ENCODE measurements around the gene SEPTIN2. TPM values are rescaled to one million over a fixed set of nuclear protein-coding genes. Genes with fewer than 3 reads are reported as not detected.
"Not testable (repeated sequence)": the region's sequence is repeated elsewhere in the genome, so short reads cannot be mapped to it uniquely, and the experiment has no call there.

The SEPTIN2 gene
- total RNA-seq, 4 donors from 2014 or later = 126 to 233 (median 165) TPM

- WGBS = 87% methylated on average over 3 of the region's 3 CpGs
Observed at GRCh38 chr2:241373446-241373845, 57.7 kb downstream of the SEPTIN2 start.

GRCh38 chr2:241373906-241374305 is 58.2 kb downstream of the SEPTIN2 start:
- H3K9me3 ChIP-seq; H3K27me3 ChIP-seq; H3K4me3 ChIP-seq; DNase-seq (ENCODE audit: low spot score in 2 of 2): not testable (repeated sequence)
- Histone ChIP-seq H3K36me3 (peaks cover 13% of the 10 kb centered on the region), H3K27ac (peak overlapping the region; percentile 4), H3K4me1 (peaks cover 29% of the 10 kb centered on the region)
- 98% methylated on average over 6 of the region's 6 CpGs for WGBS

More at GRCh38 chr2:241373446-241373845, 57.7 kb downstream of the SEPTIN2 start:
- peaks cover 24% of the 10 kb centered on the region for H3K4me1 ChIP-seq
- TF ChIP-seq EP300 (IDR thresholded peaks at IDR 0.05) (no peak), POLR2A (IDR thresholded peaks at IDR 0.05) (no peak), POLR2AphosphoS5 (IDR thresholded peaks at IDR 0.05) (no peak), CTCF (IDR thresholded peaks at IDR 0.05) (no peak)
- no peaks in the 10 kb centered on the region for H3K27me3 ChIP-seq
- no peak for DNase-seq (ENCODE audit: low spot score in 2 of 2)
- no peaks in the 10 kb centered on the region for H3K9me3 ChIP-seq
- H3K36me3 ChIP-seq = peaks cover 13% of the 10 kb centered on the region
- no peak overlapping the region for H3K27ac ChIP-seq
- H3K4me3 ChIP-seq = no peak overlapping the region

GRCh38 chr2:241375300-241375699 is 59.6 kb downstream of the SEPTIN2 start:
- TF ChIP-seq POLR2A (IDR thresholded peaks at IDR 0.05) (no peak), POLR2AphosphoS5 (IDR thresholded peaks at IDR 0.05) (no peak), CTCF (IDR thresholded peaks at IDR 0.05) (no peak), EP300 (IDR thresholded peaks at IDR 0.05) (no peak)
- H3K9me3 ChIP-seq = no peaks in the 10 kb centered on the region
- no peaks in the 10 kb centered on the region for H3K27me3 ChIP-seq
- no peak for DNase-seq (ENCODE audit: low spot score in 2 of 2)
- H3K4me1 ChIP-seq = peaks cover 37% of the 10 kb centered on the region
- no peak overlapping the region for H3K27ac ChIP-seq
- WGBS = 85% methylated on average over 1 of the region's 1 CpG
- peaks cover 13% of the 10 kb centered on the region for H3K36me3 ChIP-seq
- no peak overlapping the region for H3K4me3 ChIP-seq

GRCh38 chr2:241376808-241377207 is 61.1 kb downstream of the SEPTIN2 start:
- Histone ChIP-seq H3K36me3 (peaks cover 13% of the 10 kb centered on the region), H3K27ac (no peak overlapping the region), H3K4me3 (no peak overlapping the region), H3K4me1 (peaks cover 49% of the 10 kb centered on the region), H3K27me3 (no peaks in the 10 kb centered on the region), H3K9me3 (no peaks in the 10 kb centered on the region)
- no peak for DNase-seq (ENCODE audit: low spot score in 2 of 2)
- 74% methylated on average over 2 of the region's 2 CpGs for WGBS
- TF ChIP-seq POLR2A (IDR thresholded peaks at IDR 0.05) (no peak), CTCF (IDR thresholded peaks at IDR 0.05) (no peak), EP300 (IDR thresholded peaks at IDR 0.05) (no peak), POLR2AphosphoS5 (IDR thresholded peaks at IDR 0.05) (no peak)

GRCh38 chr2:241378816-241379215 is 63.1 kb downstream of the SEPTIN2 start:
- H3K4me3 ChIP-seq = no peak overlapping the region
- H3K27me3 ChIP-seq = no peaks in the 10 kb centered on the region
- no peak for DNase-seq (ENCODE audit: low spot score in 2 of 2)
- 23% methylated on average over 2 of the region's 2 CpGs for WGBS
- H3K4me1 ChIP-seq = peaks cover 44% of the 10 kb centered on the region
- H3K27ac ChIP-seq = peak overlapping the region; percentile 28
- no peaks in the 10 kb centered on the region for H3K9me3 ChIP-seq
- H3K36me3 ChIP-seq = peaks cover 13% of the 10 kb centered on the region
- TF ChIP-seq POLR2A (IDR thresholded peaks at IDR 0.05) (no peak), CTCF (IDR thresholded peaks at IDR 0.05) (no peak), POLR2AphosphoS5 (IDR thresholded peaks at IDR 0.05) (no peak), EP300 (IDR thresholded peaks at IDR 0.05) (no peak)
